NCI-H748 treated with DMSO at 0.1 percent for 48 hours (cell line): Measurements from ENCODE around the gene GABRG1.

Source experiments
- DNase-seq: peaks from one replicate; lab custom pipeline; 2025; lab: John Stamatoyannopoulos, UW

GABRG1 gene

GRCh38 chr4:46123913-46124755 lies at the start of gene GABRG1:
Gene GABRG1, minus strand, starts transcription at chr4:46124054. Its CDS starts 141 bp downstream, at chr4:46123913.
- DNase-seq, result no peak

GRCh38 chr4:46146993-46147392 lies 23.1 kb upstream of the GABRG1 start:
- no peak for DNase-seq

- DNase-seq, result no peak
Measured at GRCh38 chr4:46131498-46132057, 7.7 kb upstream of the GABRG1 start.

- no peak for DNase-seq
Measured at GRCh38 chr4:46124773-46125413, 1.0 kb upstream of the GABRG1 start.

GRCh38 chr4:46081674-46082073 lies 42.2 kb downstream of the GABRG1 start:
- no peak for DNase-seq

- no peak for DNase-seq
Measured at GRCh38 chr4:46081248-46081647, 42.6 kb downstream of the GABRG1 start.

GRCh38 chr4:46073778-46074177 lies 50.1 kb downstream of the GABRG1 start:
- no peak for DNase-seq

GRCh38 chr4:46051392-46051791 lies 72.5 kb downstream of the GABRG1 start:
- DNase-seq, result no peak

GRCh38 chr4:46032056-46032455 lies 91.8 kb downstream of the GABRG1 start:
- DNase-seq, result no peak

GRCh38 chr4:46016306-46016705 lies 107.5 kb downstream of the GABRG1 start:
- no peak for DNase-seq

- DNase-seq, result no peak
Measured at GRCh38 chr4:45992728-45993127, 131.1 kb downstream of the GABRG1 start.

- DNase-seq, result no peak
Measured at GRCh38 chr4:45989775-45990174, 134.1 kb downstream of the GABRG1 start.

GRCh38 chr4:45987858-45988257 lies 136.0 kb downstream of the GABRG1 start:
- no peak for DNase-seq
